HG03520 (cell line): ENCODE data around the gene CPNE2.

Experiments
- ATAC-seq: cut with Tn5 transposase; IDR thresholded peaks from one replicate; pipeline ENCODE4 v1.9.1; 2021; ENCODE audit warnings: mild to moderate bottlenecking, moderate library complexity; ENCODE audit not compliant: unreplicated experiment

The CPNE2 gene

GRCh38 chr16:57123216-57123973 lies 31.0 kb downstream of the CPNE2 start:
- ATAC-seq, result no peak

GRCh38 chr16:57123974-57124674 lies 31.7 kb downstream of the CPNE2 start:
- no peak for ATAC-seq

GRCh38 chr16:57125376-57125775 lies 33.0 kb downstream of the CPNE2 start:
- no peak for ATAC-seq

- no peak for ATAC-seq
Measured at GRCh38 chr16:57125969-57126368, 33.6 kb downstream of the CPNE2 start.

- no peak for ATAC-seq
Measured at GRCh38 chr16:57126411-57126810, 34.0 kb downstream of the CPNE2 start.

GRCh38 chr16:57127037-57127763 lies 34.8 kb downstream of the CPNE2 start:
- ATAC-seq, result peak; percentile 45

GRCh38 chr16:57127836-57128235 lies 35.5 kb downstream of the CPNE2 start:
- ATAC-seq, result no peak

- no peak for ATAC-seq
Measured at GRCh38 chr16:57128771-57129389, 36.5 kb downstream of the CPNE2 start.

- ATAC-seq, result no peak
Measured at GRCh38 chr16:57130950-57131321, 38.6 kb downstream of the CPNE2 start.

- ATAC-seq, result no peak
Measured at GRCh38 chr16:57131351-57131970, 39.1 kb downstream of the CPNE2 start.

- ATAC-seq, result no peak
Measured at GRCh38 chr16:57132470-57132869, 40.1 kb downstream of the CPNE2 start.

- no peak for ATAC-seq
Measured at GRCh38 chr16:57133031-57133430, 40.6 kb downstream of the CPNE2 start.

- no peak for ATAC-seq
Measured at GRCh38 chr16:57133886-57134285, 41.5 kb downstream of the CPNE2 start.

- ATAC-seq, result no peak
Measured at GRCh38 chr16:57134982-57135381, 42.6 kb downstream of the CPNE2 start.

GRCh38 chr16:57137043-57137442 lies 44.7 kb downstream of the CPNE2 start:
- ATAC-seq, result no peak

GRCh38 chr16:57137566-57138273 lies 45.3 kb downstream of the CPNE2 start:
- ATAC-seq, result no peak

- no peak for ATAC-seq
Measured at GRCh38 chr16:57138281-57138935, 46.0 kb downstream of the CPNE2 start.

- no peak for ATAC-seq
Measured at GRCh38 chr16:57140931-57141668, 48.7 kb downstream of the CPNE2 start.
